CD8-positive, alpha-beta memory T cell (primary cell): Measurements from ENCODE around the gene AKAP10. TPM values are rescaled to one million over a fixed set of nuclear protein-coding genes. Genes with fewer than 3 reads are reported as not detected.

Experiments used
- CTCF ChIA-PET: fragments of 350-600 bp; sonication (Branson Sonifier 250); formaldehyde crosslinking; loops from one replicate; lab custom pipeline; 2021; ENCODE audit warnings: antibody characterized with exemption; lab: Charles Lee
- POLR2A ChIA-PET: fragments of 350-600 bp; sonication (Branson Sonifier 250); formaldehyde crosslinking; loops from one replicate; lab custom pipeline; 2021; ENCODE audit warnings: antibody characterized with exemption; lab: Charles Lee
- DNase-seq, 5 donors: peaks; one replicate each; pipeline versions ENCODE4 v3.0.0 to v3.0.0-alpha.2; 2020 to 2022; ENCODE audit warnings: mixed read lengths in 1 of 5
- H3K27ac ChIP-seq: one replicate; pipeline ENCODE4 v1.7.0; 2013; ENCODE audit warnings: low read depth, mild to moderate bottlenecking, low read length, moderate library complexity
- H3K27me3 ChIP-seq: 2 replicates; pipeline ENCODE4 v1.7.0; 2013; ENCODE audit warnings: low read length, mild to moderate bottlenecking; ENCODE audit not compliant: insufficient read depth, poor library complexity, severe bottlenecking
- H3K36me3 ChIP-seq: 2 replicates; pipeline ENCODE4 v1.7.0; 2013; ENCODE audit warnings: mild to moderate bottlenecking, low read length, moderate library complexity; ENCODE audit not compliant: insufficient read depth
- H3K4me1 ChIP-seq: 2 replicates; pipeline ENCODE4 v1.7.0; 2013; ENCODE audit warnings: mild to moderate bottlenecking, low read length, moderate library complexity; ENCODE audit not compliant: insufficient read depth
- H3K4me3 ChIP-seq: 2 replicates; pipeline ENCODE4 v1.7.0; 2013; ENCODE audit warnings: mild to moderate bottlenecking, low read length
- H3K9me3 ChIP-seq: 2 replicates; pipeline ENCODE4 v1.7.0; 2013; ENCODE audit warnings: mild to moderate bottlenecking, low read length
- H3K27ac Mint-ChIP-seq, 8 donors: one replicate each; pipeline ENCODE4 v1.8.0; 2020 to 2021; ENCODE audit warnings: mixed read lengths in 8 of 8, mild to moderate bottlenecking in 6 of 8, inconsistent platforms in 3 of 8, moderate library complexity in 3 of 8
- H3K27me3 Mint-ChIP-seq, 2 donors: one replicate each; pipeline ENCODE4 v1.8.0; 2020 to 2021; ENCODE audit warnings: mixed read lengths in 2 of 2, mild to moderate bottlenecking in 1 of 2, moderate library complexity in 1 of 2
- H3K36me3 Mint-ChIP-seq, 3 donors: one replicate each; pipeline ENCODE4 v1.8.0; 2020 to 2021; ENCODE audit warnings: mixed read lengths in 3 of 3, inconsistent platforms in 1 of 3, mild to moderate bottlenecking in 1 of 3
- H3K4me1 Mint-ChIP-seq, 3 donors: one replicate each; pipeline ENCODE4 v1.8.0; 2020 to 2021; ENCODE audit warnings: mixed read lengths in 3 of 3, inconsistent platforms in 1 of 3, mild to moderate bottlenecking in 1 of 3
- H3K4me3 Mint-ChIP-seq, 7 donors: one replicate each; pipeline ENCODE4 v1.8.0; 2020 to 2021; ENCODE audit warnings: mixed read lengths in 7 of 7, mild to moderate bottlenecking in 6 of 7, moderate library complexity in 4 of 7, inconsistent platforms in 2 of 7
- H3K9me3 Mint-ChIP-seq, 5 donors: one replicate each; pipeline ENCODE4 v1.8.0; 2020 to 2022; ENCODE audit warnings: mixed read lengths in 5 of 5, mild to moderate bottlenecking in 3 of 5, moderate library complexity in 2 of 5, inconsistent platforms in 1 of 5
- polyA plus RNA-seq: library from polyadenylated mRNA; unstranded; fragments of 300-500 nt; fragmentation: Illumina TruSeq; gene quantifications from one replicate; pipeline ENCODE4 v1.2.3, GENCODE V29; 2021
- total RNA-seq, 2 experiments: library from RNA; stranded (reverse); gene quantifications; one replicate each; pipeline ENCODE4 v1.2.3, GENCODE V29; 2021

AKAP10 gene
- total and polyA plus RNA-seq, 3 experiments from 2014 or later, result 24.1 to 32.6 (median 31.7) TPM

DNA sequence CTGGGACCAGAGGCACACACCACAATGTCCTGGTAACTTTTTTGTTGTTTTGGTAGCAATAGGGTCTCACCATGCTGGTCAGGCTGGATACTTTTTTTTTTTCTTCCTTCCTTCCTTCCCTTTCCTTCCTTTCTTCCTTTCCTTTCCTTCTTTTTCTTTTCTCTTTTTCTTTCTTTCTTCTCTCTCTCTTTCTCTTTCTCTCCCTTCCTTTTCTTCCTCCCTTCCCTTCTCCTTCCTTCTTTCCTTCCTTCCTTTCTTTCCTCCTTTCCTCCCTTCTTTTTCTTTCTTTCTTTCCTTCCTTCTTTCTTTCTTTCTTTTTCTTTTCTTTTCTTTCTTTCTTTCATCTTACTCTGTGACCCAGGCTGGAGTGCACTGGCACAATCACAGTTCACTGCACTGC, 91.5 kb downstream of the AKAP10 start:
- Mint-ChIP-seq H3K27ac (peak overlapping the region in 2 of 8 donors; percentile 58 to 62), H3K4me3 (no peak overlapping the region), H3K4me1 (no peaks in the 10 kb centered on the region), H3K36me3 (no peaks in the 10 kb centered on the region), H3K9me3 (no peaks in the 10 kb centered on the region), H3K27me3 (no peaks in the 10 kb centered on the region)
- DNase-seq, result no peak
- Histone ChIP-seq H3K9me3 (no peaks in the 10 kb centered on the region), H3K4me1 (no peaks in the 10 kb centered on the region), H3K27ac (no peak overlapping the region), H3K27me3 (no peaks in the 10 kb centered on the region), H3K4me3 (no peak overlapping the region), H3K36me3 (no peaks in the 10 kb centered on the region)
- ChIA-PET POLR2A (no interaction called here), CTCF (no interaction called here)

- Histone ChIP-seq H3K9me3 (no peaks in the 10 kb centered on the region), H3K4me1 (peaks cover 2% of the 10 kb centered on the region), H3K36me3 (no peaks in the 10 kb centered on the region), H3K27me3 (no peaks in the 10 kb centered on the region), H3K27ac (no peak overlapping the region), H3K4me3 (no peak overlapping the region)
- Mint-ChIP-seq H3K9me3 (no peaks in the 10 kb centered on the region), H3K27me3 (no peaks in the 10 kb centered on the region), H3K4me3 (no peak overlapping the region), H3K27ac (peak overlapping the region in 1 of 8 donors; percentile 48), H3K36me3 (no peaks in the 10 kb centered on the region), H3K4me1 (peaks cover 3 to 4% (median 3%) of the 10 kb centered on the region in 3 donors)
- no peak for DNase-seq
- ChIA-PET POLR2A (interaction anchor here (0.7 kb wide), 2 partner anchors 8 to 70 kb away, joined by 3 to 4 read pairs; no protein-coding TSS in a partner anchor), CTCF (interaction anchor here (1.0 kb wide), 2 partner anchors 10 to 15 kb away, joined by 3 to 4 read pairs; no protein-coding TSS in a partner anchor)
These were observed 94.0 kb downstream of the AKAP10 start for GRCh38 chr17:19883537-19884215.

- Mint-ChIP-seq H3K4me1 (peaks cover 30 to 36% (median 34%) of the 10 kb centered on the region in 3 donors), H3K4me3 (no peak overlapping the region), H3K27me3 (no peaks in the 10 kb centered on the region), H3K36me3 (no peaks in the 10 kb centered on the region), H3K27ac (no peak overlapping the region), H3K9me3 (no peaks in the 10 kb centered on the region)
- no peaks in the 10 kb centered on the region for H3K27me3 ChIP-seq
- H3K27ac ChIP-seq, result no peak overlapping the region
- H3K4me1 ChIP-seq, result peaks cover 35% of the 10 kb centered on the region
- H3K36me3 ChIP-seq, result no peaks in the 10 kb centered on the region
- H3K9me3 ChIP-seq, result no peaks in the 10 kb centered on the region
- DNase-seq, result no peak
- H3K4me3 ChIP-seq, result no peak overlapping the region
- POLR2A ChIA-PET, result no interaction called here
- CTCF ChIA-PET, result no interaction called here
These were observed 97.2 kb downstream of the AKAP10 start for GRCh38 chr17:19880393-19880792.

DNA sequence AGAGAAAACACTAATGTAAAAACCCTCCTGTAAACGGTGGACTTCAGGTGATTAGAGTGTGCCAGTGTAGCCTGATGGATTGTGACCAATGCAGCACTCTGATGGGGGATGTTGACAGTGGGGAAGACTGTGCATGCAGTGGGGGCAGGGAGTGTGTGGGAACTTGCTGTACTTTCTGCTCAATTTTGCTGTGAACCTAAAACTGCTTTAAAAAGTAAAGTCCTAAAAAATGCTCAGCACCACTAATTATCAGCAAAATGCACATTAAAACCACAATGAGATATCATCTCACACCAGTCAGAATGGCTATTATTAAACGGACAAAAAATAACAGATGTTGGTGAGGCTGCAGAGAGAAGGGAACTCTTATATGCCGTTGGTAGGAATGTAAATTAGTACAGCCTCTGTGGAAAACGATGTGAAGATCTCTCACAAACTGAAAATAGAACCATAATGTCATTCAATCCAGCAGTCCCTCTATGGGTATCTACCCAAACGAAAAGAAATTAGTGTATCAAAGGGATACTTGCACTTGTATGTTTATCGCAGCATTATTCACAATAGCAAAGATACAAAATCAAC, 100.2 kb downstream of the AKAP10 start:
- H3K27ac Mint-ChIP-seq, result peak overlapping the region in 7 of 8 donors; percentile 12 to 87 (median 83)
- H3K27ac ChIP-seq, result no peak overlapping the region
- H3K36me3 Mint-ChIP-seq, result no peaks in the 10 kb centered on the region
- H3K9me3 Mint-ChIP-seq, result no peaks in the 10 kb centered on the region
- H3K4me3 Mint-ChIP-seq, result peak overlapping the region in 6 of 7 donors; percentile 19 to 71 (median 60)
- no peaks in the 10 kb centered on the region for H3K27me3 ChIP-seq
- H3K4me1 Mint-ChIP-seq, result peaks cover 30 to 40% (median 34%) of the 10 kb centered on the region in 3 donors
- DNase-seq, result no peak
- H3K4me3 ChIP-seq, result peak overlapping the region; percentile 36
- no peaks in the 10 kb centered on the region for H3K27me3 Mint-ChIP-seq
- ChIA-PET POLR2A (no interaction called here), CTCF (interaction anchor here (1.6 kb wide), 1 partner anchor 9 kb away, joined by 8 read pairs; the partner anchor contains the start of gene ULK2)
- no peaks in the 10 kb centered on the region for H3K9me3 ChIP-seq
- H3K4me1 ChIP-seq, result peaks cover 38% of the 10 kb centered on the region
- no peaks in the 10 kb centered on the region for H3K36me3 ChIP-seq

DNA sequence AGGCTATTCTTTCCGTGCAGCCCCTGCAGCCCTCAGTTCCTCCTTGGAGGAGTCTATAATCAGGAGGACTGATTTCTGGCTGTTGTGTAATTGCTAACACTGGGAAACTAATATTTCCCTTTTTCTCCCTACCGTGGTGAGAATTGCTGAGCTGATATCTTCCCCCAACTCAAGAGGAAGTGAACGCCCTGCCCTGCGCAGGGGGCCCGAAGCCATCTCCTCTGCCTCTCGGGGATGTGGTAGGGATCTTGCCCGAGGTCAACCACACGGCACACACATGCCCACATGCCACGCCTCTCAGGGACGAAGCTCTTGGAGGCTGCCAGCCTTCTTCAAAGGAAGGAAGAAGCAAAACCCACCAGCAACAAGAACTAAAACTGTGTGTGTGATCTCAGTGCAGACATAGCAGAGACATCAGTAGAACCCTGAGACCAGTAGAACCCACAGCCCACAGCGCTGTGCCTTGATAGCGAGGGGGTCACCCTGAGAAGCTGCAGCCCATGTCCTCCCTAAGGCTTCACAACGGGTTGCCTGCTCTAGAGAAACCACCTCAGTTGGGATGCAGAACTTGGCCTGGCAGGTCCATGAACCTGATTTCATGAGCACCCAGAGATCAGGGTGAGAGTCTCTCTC, 101.0 kb downstream of the AKAP10 start:
- ChIA-PET CTCF (interaction anchor here (1.6 kb wide), 1 partner anchor 9 kb away, joined by 8 read pairs; the partner anchor contains the start of gene ULK2), POLR2A (no interaction called here)
- Mint-ChIP-seq H3K4me1 (peaks cover 30 to 40% (median 34%) of the 10 kb centered on the region in 3 donors), H3K4me3 (peak overlapping the region; percentile 1 to 81 (median 70)), H3K9me3 (no peaks in the 10 kb centered on the region), H3K36me3 (no peaks in the 10 kb centered on the region), H3K27me3 (no peaks in the 10 kb centered on the region), H3K27ac (peak overlapping the region; percentile 57 to 94 (median 86))
- H3K4me3 ChIP-seq, result peak overlapping the region; percentile 36
- H3K9me3 ChIP-seq, result no peaks in the 10 kb centered on the region
- peak; percentile 4 to 80 (median 58) for DNase-seq
- no peaks in the 10 kb centered on the region for H3K27me3 ChIP-seq
- peaks cover 38% of the 10 kb centered on the region for H3K4me1 ChIP-seq
- H3K36me3 ChIP-seq, result no peaks in the 10 kb centered on the region
- H3K27ac ChIP-seq, result no peak overlapping the region

- CTCF ChIA-PET, result no interaction called here
- Histone ChIP-seq H3K9me3 (no peaks in the 10 kb centered on the region), H3K36me3 (no peaks in the 10 kb centered on the region), H3K27ac (no peak overlapping the region), H3K4me3 (no peak overlapping the region), H3K27me3 (no peaks in the 10 kb centered on the region), H3K4me1 (peaks cover 44% of the 10 kb centered on the region)
- Mint-ChIP-seq H3K9me3 (no peaks in the 10 kb centered on the region), H3K4me3 (no peak overlapping the region), H3K4me1 (peaks cover 29 to 40% (median 34%) of the 10 kb centered on the region in 3 donors), H3K27ac (peak overlapping the region in 2 of 8 donors; percentile 63 to 79), H3K27me3 (no peaks in the 10 kb centered on the region), H3K36me3 (no peaks in the 10 kb centered on the region)
- POLR2A ChIA-PET, result no interaction called here
- DNase-seq, result no peak
These were observed 103.4 kb downstream of the AKAP10 start for GRCh38 chr17:19874256-19874655.

- Histone ChIP-seq H3K36me3 (no peaks in the 10 kb centered on the region), H3K9me3 (no peaks in the 10 kb centered on the region), H3K27ac (no peak overlapping the region), H3K27me3 (no peaks in the 10 kb centered on the region), H3K4me3 (no peak overlapping the region), H3K4me1 (peaks cover 44% of the 10 kb centered on the region)
- Mint-ChIP-seq H3K27ac (peak overlapping the region in 3 of 8 donors; percentile 1 to 51 (median 19)), H3K4me3 (no peak overlapping the region), H3K4me1 (peaks cover 24 to 39% (median 28%) of the 10 kb centered on the region in 3 donors), H3K9me3 (no peaks in the 10 kb centered on the region), H3K36me3 (no peaks in the 10 kb centered on the region), H3K27me3 (no peaks in the 10 kb centered on the region)
- DNase-seq, result no peak
- POLR2A ChIA-PET, result no interaction called here
- CTCF ChIA-PET, result no interaction called here
These were observed 104.3 kb downstream of the AKAP10 start for GRCh38 chr17:19873346-19873745.

GRCh38 chr17:19868079-19868395, 109.6 kb downstream of the AKAP10 start:
- Mint-ChIP-seq H3K36me3 (peaks cover 0 to 4% (median 0%) of the 10 kb centered on the region in 3 donors), H3K27me3 (no peaks in the 10 kb centered on the region), H3K9me3 (no peaks in the 10 kb centered on the region), H3K4me1 (peaks cover 7 to 20% (median 16%) of the 10 kb centered on the region in 3 donors), H3K4me3 (peak overlapping the region; percentile 67 to 88 (median 77)), H3K27ac (no peak overlapping the region)
- Histone ChIP-seq H3K36me3 (no peaks in the 10 kb centered on the region), H3K9me3 (no peaks in the 10 kb centered on the region), H3K4me3 (no peak overlapping the region), H3K4me1 (peaks cover 20% of the 10 kb centered on the region), H3K27me3 (no peaks in the 10 kb centered on the region), H3K27ac (no peak overlapping the region)
- CTCF ChIA-PET, result interaction anchor here (1.0 to 1.8 kb wide), 4 partner anchors 9 to 42 kb away, joined by 3 to 8 read pairs (median 4); no protein-coding TSS in a partner anchor
- DNase-seq, result no peak
- POLR2A ChIA-PET, result interaction anchor here (1.8 kb wide), 1 partner anchor 109 kb away, joined by 6 read pairs; the partner anchor contains the start of gene AKAP10
